Amniotic epithelial cell (primary cell): Measurements from ENCODE around the gene NOS3.
A peak's percentile ranks its signal among the peaks of the same experiment; 100 is the strongest.

Source experiments
- DNase-seq: peaks from one replicate; pipeline ENCODE4 v3.0.0-alpha.2; 2010; ENCODE audit warnings: low read depth

NOS3 gene

GRCh38 chr7:151058781-151059366 lies 68.1 kb downstream of the NOS3 start:
- peak; percentile 56 for DNase-seq

- peak; percentile 69 for DNase-seq
Observed at GRCh38 chr7:151059367-151060112, 68.7 kb downstream of the NOS3 start, which contains the start of gene SLC4A2. SLC4A2 (plus strand) TSS chr7:151059589; CDS start chr7:151061988, 2,399 bp downstream.

GRCh38 chr7:151060113-151060415 lies 69.2 kb downstream of the NOS3 start:
- DNase-seq: no peak

- peak; percentile 71 for DNase-seq
Observed at GRCh38 chr7:151060416-151061212, 69.8 kb downstream of the NOS3 start.

- DNase-seq: peak; percentile 24
Observed at GRCh38 chr7:151061213-151062110, 70.6 kb downstream of the NOS3 start.

- no peak for DNase-seq
Observed at GRCh38 chr7:151062111-151062398, 71.2 kb downstream of the NOS3 start.

GRCh38 chr7:151062399-151063211 lies 71.8 kb downstream of the NOS3 start:
- DNase-seq: peak; percentile 78

GRCh38 chr7:151063212-151063561 lies 72.4 kb downstream of the NOS3 start:
- peak; percentile 83 for DNase-seq
